Prostate gland (tissue), 2 donors: ENCODE results near the gene VPS16. TPM values are rescaled to one million over a fixed set of nuclear protein-coding genes. Genes with fewer than 3 reads are reported as not detected.

ENCODE experiments used
- DNase-seq: peaks from one replicate; pipeline ENCODE4 v3.0.0-alpha.2; 2019; ENCODE audit warnings: low spot score
- H3K27ac ChIP-seq, 2 donors: fragments of 200-600 bp; sonication (generic); 2 replicates each; pipeline ENCODE4 v1.5.1; 2017 to 2019
- H3K27me3 ChIP-seq: fragments of 200-600 bp; sonication (generic); replicated peaks from 2 replicates; pipeline ENCODE4 v1.5.1; 2019; ENCODE audit not compliant: insufficient read depth
- H3K36me3 ChIP-seq, 2 donors: fragments of 200-600 bp; sonication (generic); 1 replicate in 1 of 2; 2 replicates in 1 of 2; pipeline versions ENCODE4 v1.5.1 to v1.8.1; 2017 to 2019
- H3K4me1 ChIP-seq: fragments of 200-600 bp; sonication (generic); replicated peaks from 2 replicates; pipeline ENCODE4 v1.5.1; 2019
- H3K4me3 ChIP-seq, 2 donors: fragments of 200-600 bp; sonication (generic); 2 replicates each; pipeline ENCODE4 v1.5.1; 2017 to 2019
- H3K9me3 ChIP-seq: fragments of 200-600 bp; sonication (generic); 2 replicates; pipeline ENCODE4 v1.5.1; 2017
- CTCF ChIP-seq, 4 experiments: fragments of 200-600 bp in 2 of 4; fragments of 450-650 bp in 2 of 4; sonication (generic) in 2 of 4; IDR thresholded peaks; 1 replicate in 3 of 4; 2 replicates in 1 of 4; pipeline ENCODE4 v1.5.1; 2016 to 2019; ENCODE audit warnings: antibody characterized with exemption in 4 of 4, mild to moderate bottlenecking in 2 of 4, moderate library complexity in 2 of 4
- POLR2A ChIP-seq: fragments of 450-650 bp; IDR thresholded peaks from one replicate; pipeline ENCODE4 v1.6.1; 2016; ENCODE audit warnings: antibody characterized with exemption, mild to moderate bottlenecking
- POLR2AphosphoS5 ChIP-seq: sonication (generic); formaldehyde crosslinking; IDR thresholded peaks from one replicate; pipeline ENCODE4 v1.6.1; 2017; ENCODE audit warnings: antibody characterized with exemption
- WGBS: methylation state at CpG from one replicate; pipeline ENCODE4 v1.1.5; 2018; 5-methylcytosine and 5-hydroxymethylcytosine counted together
- intact Hi-C: fragments of 100-400 bp; cut with DNase I; formaldehyde crosslinking; loops from one replicate; pipeline ENCODE4 v1.14.2; 2022
- total RNA-seq, 2 donors: library from RNA; depleted of rRNA; stranded (reverse); fragments of >200 nt; gene quantifications; one replicate each; pipeline ENCODE4 v1.1.0, GENCODE V29; 2016

Gene VPS16
- total RNA-seq, 2 donors from 2014 or later, result 27.5 to 37.3 TPM

DNA sequence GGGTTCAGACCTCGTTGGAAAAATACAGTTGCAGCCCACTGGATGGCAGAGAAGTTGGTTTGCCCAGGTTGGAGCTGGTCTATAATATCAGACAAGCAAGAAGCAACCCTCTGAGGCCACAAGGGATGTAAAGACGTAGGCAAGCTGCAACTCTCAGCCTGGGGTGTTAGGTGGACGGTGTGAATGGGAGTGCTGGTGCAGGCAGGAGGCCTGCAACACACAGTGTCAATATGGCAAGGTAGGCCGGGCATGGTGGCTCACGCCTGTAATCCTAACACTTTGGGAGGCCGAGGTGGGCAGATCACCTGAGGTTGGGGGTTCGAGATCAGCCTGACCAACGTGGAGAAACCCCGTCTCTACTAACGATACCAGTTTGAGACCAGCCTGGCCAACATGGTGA is 10.5 kb downstream of the VPS16 start:
- WGBS, result 88% methylated on average over 10 of the region's 10 CpGs
- TF ChIP-seq CTCF (IDR thresholded peaks at IDR 0.05), result no peak
- TF ChIP-seq POLR2A, result no peak
- TF ChIP-seq POLR2AphosphoS5, result no peak
- H3K36me3 ChIP-seq, result no peaks in the 10 kb centered on the region
- no peak overlapping the region for H3K27ac ChIP-seq
- H3K27me3 ChIP-seq, result no peaks in the 10 kb centered on the region
- H3K9me3 ChIP-seq, result no peaks in the 10 kb centered on the region
- H3K4me3 ChIP-seq, result no peak overlapping the region
- no peaks in the 10 kb centered on the region for H3K4me1 ChIP-seq
- no peak for DNase-seq
- intact Hi-C loops, result loop anchor here (10.0 kb wide), 1 partner anchor 326 kb away; no protein-coding TSS in a partner anchor

DNA sequence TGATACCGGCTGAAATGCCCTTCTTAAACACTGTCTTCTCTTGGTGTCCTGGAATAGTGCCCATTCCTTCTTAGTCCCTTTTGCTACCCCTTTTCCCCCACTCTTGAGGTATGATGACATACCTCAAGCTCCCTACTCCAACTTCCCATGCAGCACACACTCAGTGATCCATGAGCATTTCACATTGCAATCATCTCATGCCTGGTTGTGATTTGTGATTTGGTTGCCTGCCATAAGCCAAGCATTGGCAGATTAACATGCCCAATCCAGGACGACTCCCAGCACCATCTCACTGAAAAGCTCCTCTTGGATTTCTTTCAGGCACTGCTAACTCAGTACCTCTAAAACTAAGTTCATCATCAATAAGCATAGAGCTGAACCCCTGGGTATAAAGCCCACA is 18.0 kb downstream of the VPS16 start:
- Histone ChIP-seq H3K27ac (no peak overlapping the region), H3K4me1 (no peaks in the 10 kb centered on the region), H3K9me3 (no peaks in the 10 kb centered on the region), H3K36me3 (peaks cover 0 to 3% of the 10 kb centered on the region in 2 donors), H3K27me3 (no peaks in the 10 kb centered on the region), H3K4me3 (no peak overlapping the region)
- intact Hi-C loops, result loop anchor here (10.0 kb wide), 1 partner anchor 334 kb away; no protein-coding TSS in a partner anchor
- no peak for DNase-seq
- WGBS, result 93% methylated on average over 2 of the region's 2 CpGs
- TF ChIP-seq POLR2A, result no peak

DNA sequence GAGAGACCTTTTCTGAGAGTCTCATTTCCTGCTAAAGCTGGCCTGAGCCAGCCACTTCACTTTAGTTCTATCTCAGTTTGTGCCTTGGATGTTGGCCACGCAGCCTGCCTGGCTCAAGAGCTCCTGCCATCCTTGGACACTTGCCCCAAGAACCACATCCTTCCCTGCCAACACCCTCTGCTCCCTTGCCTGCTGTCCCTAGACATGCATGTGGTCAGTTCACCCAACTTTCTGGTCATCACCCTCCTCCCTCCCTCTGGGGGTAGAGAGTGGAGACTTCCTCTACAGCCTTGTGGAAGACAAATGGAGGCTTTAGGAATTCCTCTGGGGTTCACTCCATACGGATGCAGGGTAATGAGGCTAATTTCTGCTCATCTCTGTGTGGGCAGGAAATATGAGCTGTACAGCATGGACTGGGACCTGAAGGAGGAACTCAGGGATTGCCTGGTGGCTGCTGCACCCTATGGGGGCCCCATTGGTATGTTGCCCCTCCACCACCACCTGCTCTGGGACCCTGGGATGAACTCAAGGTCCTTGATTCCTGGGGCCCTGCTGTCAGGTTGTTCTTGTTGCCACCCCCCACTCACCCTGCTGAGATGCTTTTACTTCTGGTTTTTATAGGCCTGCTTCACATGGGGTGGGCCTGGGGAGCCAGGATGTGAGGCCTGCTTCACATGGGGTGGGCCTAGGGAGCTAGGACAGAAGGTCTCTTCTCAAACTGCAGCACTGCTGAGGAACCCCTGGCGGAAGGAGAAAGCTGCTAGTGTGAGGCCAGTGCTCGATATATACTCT is 19.0 kb downstream of the VPS16 start:
- 93% methylated on average over 4 of the region's 4 CpGs for WGBS
- DNase-seq, result no peak
- peaks cover 0 to 3% of the 10 kb centered on the region in 2 donors for H3K36me3 ChIP-seq
- TF ChIP-seq POLR2AphosphoS5, result no peak
- no peak for TF ChIP-seq POLR2A
- TF ChIP-seq CTCF (IDR thresholded peaks at IDR 0.05), result no peak
- H3K27me3 ChIP-seq, result no peaks in the 10 kb centered on the region
- no peak overlapping the region for H3K4me3 ChIP-seq
- H3K27ac ChIP-seq, result no peak overlapping the region
- intact Hi-C loops, result loop anchor here (10.0 kb wide), 1 partner anchor 335 kb away; no protein-coding TSS in a partner anchor
- no peaks in the 10 kb centered on the region for H3K4me1 ChIP-seq
- no peaks in the 10 kb centered on the region for H3K9me3 ChIP-seq

DNA sequence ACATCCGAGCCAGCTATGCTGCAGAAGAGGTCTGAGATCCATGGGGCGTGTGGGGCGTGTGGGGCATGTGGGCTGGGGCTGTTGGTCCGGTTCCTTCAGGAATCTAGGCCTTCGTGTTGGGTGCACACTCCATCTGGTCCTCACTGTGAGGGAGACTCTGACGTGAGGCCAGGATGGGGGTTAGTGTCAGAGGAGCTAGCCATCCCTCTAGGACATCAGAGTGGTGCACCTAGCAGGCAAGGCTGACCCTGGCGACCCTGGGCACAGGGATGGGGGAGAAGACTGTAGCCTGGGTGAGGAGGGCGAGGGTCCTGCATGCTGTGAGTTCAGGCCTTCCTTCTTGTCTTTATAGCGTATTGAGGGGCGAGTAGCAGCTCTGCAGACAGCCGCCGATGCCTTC is 24.1 kb downstream of the VPS16 start:
- no peaks in the 10 kb centered on the region for H3K9me3 ChIP-seq
- no peak overlapping the region for H3K4me3 ChIP-seq
- intact Hi-C loops, result no loop called here
- no peak for TF ChIP-seq POLR2A
- TF ChIP-seq POLR2AphosphoS5, result no peak
- no peak for TF ChIP-seq CTCF (IDR thresholded peaks at IDR 0.05)
- H3K27ac ChIP-seq, result no peak overlapping the region
- no peaks in the 10 kb centered on the region for H3K27me3 ChIP-seq
- 92% methylated on average over 12 of the region's 12 CpGs for WGBS
- no peak for DNase-seq
- H3K36me3 ChIP-seq, result peaks cover 5 to 6% of the 10 kb centered on the region in 2 donors
- no peaks in the 10 kb centered on the region for H3K4me1 ChIP-seq

DNA sequence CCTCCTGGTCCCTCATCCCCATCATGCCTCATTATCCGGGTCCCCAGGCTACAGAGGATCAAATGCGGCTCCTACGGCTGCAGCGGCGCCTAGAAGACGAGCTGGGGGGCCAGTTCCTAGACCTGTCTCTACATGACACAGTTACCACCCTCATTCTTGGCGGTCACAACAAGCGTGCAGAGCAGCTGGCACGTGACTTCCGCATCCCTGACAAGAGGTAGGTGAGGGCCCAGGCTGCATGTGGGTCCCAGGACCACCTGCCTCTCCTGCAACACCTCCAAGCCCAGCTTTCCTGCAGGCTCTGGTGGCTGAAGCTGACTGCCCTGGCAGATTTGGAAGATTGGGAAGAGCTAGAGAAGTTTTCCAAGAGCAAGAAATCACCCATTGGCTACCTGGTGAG is 24.6 kb downstream of the VPS16 start:
- H3K36me3 ChIP-seq, result peaks cover 5 to 6% of the 10 kb centered on the region in 2 donors
- no peak overlapping the region for H3K27ac ChIP-seq
- DNase-seq, result no peak
- TF ChIP-seq CTCF (IDR thresholded peaks at IDR 0.05), result no peak
- TF ChIP-seq POLR2A, result no peak
- TF ChIP-seq POLR2AphosphoS5, result no peak
- no peaks in the 10 kb centered on the region for H3K27me3 ChIP-seq
- no peak overlapping the region for H3K4me3 ChIP-seq
- H3K9me3 ChIP-seq, result no peaks in the 10 kb centered on the region
- 89% methylated on average over 10 of the region's 10 CpGs for WGBS
- no peaks in the 10 kb centered on the region for H3K4me1 ChIP-seq
- intact Hi-C loops, result no loop called here
